ENCODE results near the gene ATOH8.

The ATOH8 gene

DNA sequence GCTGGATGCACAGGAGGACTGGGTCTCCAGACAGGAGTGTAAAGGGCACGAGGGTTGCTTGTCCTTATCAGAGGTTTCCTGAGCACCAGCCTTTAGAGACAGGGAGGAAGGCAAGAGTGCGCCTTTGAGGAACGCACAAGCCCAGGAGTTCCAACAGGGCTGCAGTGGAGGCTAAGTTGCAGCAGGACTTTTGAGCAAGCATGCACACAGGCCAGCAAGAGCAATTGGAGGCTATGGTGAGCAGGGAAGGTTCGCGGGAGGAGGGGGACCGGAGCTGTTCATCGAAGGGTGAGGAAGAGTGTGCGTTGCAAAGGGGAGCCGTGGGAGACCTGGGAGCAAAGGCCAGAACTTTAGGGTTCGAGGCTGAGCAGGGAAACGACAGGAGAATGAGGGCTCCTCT is 2.2 kb upstream of the ATOH8 start:
- in situ Hi-C loops (cut with MboI; ENCODE audit: low sequenced_read_pairs), result no loop called here

DNA sequence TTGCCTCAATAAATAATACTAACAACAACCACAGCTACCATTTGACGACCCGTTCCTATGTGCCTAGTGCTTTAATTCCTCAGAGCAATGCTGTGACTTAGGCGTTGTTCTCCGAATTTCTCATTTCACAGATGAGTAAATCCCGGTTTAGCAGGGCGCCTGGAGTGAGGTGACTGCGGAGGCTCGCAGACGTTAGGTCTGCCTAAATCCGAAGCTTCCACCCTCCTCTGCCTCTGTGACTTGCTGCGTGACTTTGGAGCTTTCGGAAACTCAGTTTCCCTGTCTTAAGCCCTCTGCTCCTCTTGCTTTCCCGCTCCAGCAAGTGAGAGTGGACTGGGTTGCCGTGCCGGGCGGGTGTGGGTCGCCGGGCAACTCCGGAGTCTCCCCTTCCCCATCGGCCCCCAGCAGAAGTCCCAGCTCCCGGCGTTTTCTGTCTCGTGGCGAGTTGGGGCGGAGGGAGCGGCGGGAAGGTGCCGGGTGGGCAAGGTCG is 711 bp upstream of the ATOH8 start:
- in situ Hi-C loops (cut with MboI; ENCODE audit: low sequenced_read_pairs), result no loop called here

- in situ Hi-C loops (cut with MboI; ENCODE audit: low sequenced_read_pairs), result no loop called here
Measured at GRCh38 chr2:85754313-85755095, 713 bp downstream of the ATOH8 start.

DNA sequence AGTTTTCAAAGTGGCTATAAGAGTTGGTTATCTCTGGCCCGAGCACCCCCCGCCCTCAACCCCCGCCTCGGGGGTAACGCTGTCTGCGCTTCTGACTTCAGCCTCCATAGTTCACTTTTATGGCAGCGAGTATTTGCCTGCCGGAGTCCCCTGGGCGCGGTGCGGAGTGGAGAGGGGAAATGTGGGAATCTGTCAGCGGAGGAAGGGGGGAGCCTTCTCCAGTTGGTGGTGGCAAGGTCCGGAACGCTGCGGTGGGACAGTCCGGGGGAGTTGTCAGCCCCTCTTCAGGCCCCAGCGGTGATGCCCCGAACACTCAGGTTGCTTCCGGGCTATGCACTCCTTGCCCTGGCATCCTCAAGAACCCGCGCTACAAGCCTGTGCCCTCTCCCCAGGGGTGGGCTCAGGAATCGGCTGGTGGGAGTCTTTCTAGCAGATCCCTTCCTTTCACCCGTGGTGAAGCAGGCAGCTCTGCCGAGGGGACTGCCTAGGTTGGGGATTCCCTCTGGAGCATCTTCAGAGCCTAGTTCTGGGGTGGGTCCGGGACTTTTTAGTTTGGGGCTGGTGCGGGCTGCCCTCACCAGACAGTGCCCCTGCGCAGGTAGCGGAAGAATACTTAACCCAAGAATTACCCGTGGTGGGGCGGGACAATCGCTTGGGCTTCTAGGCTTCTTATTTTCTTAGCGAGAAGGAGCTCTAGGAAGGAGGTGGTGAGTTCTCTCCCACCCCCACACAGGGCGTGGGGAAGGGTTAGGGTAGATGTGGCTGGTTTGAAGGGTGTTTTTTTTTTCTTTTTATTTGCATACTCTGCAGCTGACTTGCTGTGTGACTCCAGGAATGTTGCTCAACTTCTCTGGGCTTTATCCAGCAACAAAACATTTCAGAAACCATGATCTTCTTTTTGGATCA is 1.6 kb downstream of the ATOH8 start:
- in situ Hi-C loops (cut with MboI; ENCODE audit: low sequenced_read_pairs), result no loop called here

DNA sequence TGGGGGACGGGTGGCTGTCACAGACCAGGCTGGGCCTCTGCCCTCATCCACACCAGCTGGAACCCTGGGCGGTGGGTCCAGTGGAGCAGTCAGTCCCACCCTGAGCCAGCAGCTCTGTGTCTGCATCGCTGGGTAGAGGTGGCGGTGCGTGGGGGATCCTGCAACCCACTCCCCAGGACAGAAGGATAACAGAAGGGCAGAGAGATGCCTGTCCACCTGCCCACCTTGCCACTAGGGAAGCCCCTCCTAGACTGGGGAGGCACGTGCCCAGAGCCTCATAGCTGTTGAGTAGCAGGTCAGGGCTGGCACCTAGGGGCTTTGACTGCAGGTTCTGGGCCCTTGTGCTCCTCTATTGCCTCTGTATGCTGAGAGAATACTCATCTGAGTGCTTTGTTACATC is 2.4 kb downstream of the ATOH8 start:
- in situ Hi-C loops (cut with MboI; ENCODE audit: low sequenced_read_pairs), result no loop called here

DNA sequence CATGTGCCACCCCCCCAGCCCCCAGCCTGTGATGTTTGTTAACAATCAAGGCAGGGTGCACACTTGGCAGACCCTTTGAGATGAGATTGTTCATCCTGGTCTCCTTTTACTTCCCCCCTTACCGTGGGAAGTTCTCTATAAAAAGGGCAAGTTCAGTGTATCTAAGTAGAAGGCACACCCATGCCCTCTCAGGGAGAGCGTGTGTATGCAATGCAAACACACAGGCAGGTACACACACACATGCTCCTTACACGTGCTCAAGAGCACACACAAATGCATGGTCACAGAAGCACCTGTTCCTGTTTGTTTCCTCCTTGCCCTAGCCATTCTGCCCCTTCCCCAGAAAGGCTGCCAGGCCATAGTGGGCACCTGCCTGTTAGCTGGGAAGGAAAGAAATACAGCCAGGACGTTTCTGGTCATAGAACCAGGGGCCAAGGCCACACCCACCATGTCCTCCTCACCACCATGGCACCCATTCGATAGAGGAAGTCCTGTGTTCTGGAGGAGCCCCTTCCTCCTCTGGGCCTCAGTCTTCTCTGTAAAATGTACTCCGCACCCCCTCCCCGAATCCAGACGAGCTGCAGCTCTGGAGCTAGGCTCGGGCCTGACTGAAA is 3.1 kb downstream of the ATOH8 start:
- in situ Hi-C loops (cut with MboI; ENCODE audit: low sequenced_read_pairs), result no loop called here

DNA sequence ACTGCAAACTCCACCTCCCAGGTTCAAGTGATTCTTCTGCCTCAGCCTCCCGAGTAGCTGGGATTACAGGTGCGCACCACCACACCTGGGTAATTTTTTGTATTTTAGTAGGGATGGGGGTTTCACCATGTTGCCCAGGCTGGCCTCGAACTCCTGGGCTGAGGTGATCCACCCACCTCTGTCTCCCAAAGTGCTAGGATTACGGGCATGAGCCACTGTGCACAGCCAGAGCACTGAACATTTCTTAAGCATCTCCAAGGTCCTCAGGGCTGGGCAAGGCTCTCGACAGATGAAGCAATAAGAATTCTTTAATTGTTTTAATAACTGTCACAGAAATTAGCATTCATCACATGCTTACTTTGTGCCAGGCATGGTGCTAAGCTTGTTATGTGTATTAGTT is 4.1 kb downstream of the ATOH8 start:
- in situ Hi-C loops (cut with MboI; ENCODE audit: low sequenced_read_pairs), result no loop called here

- in situ Hi-C loops (cut with MboI; ENCODE audit: low sequenced_read_pairs), result no loop called here
Measured at GRCh38 chr2:85758361-85759256, 4.8 kb downstream of the ATOH8 start.

GRCh38 chr2:85759257-85759613 is 5.4 kb downstream of the ATOH8 start:
- in situ Hi-C loops (cut with MboI; ENCODE audit: low sequenced_read_pairs), result no loop called here

- in situ Hi-C loops (cut with MboI; ENCODE audit: low sequenced_read_pairs), result no loop called here
Measured at GRCh38 chr2:85760371-85760770, 6.6 kb downstream of the ATOH8 start.

GRCh38 chr2:85760872-85761271 is 7.1 kb downstream of the ATOH8 start:
- in situ Hi-C loops (cut with MboI; ENCODE audit: low sequenced_read_pairs), result no loop called here

DNA sequence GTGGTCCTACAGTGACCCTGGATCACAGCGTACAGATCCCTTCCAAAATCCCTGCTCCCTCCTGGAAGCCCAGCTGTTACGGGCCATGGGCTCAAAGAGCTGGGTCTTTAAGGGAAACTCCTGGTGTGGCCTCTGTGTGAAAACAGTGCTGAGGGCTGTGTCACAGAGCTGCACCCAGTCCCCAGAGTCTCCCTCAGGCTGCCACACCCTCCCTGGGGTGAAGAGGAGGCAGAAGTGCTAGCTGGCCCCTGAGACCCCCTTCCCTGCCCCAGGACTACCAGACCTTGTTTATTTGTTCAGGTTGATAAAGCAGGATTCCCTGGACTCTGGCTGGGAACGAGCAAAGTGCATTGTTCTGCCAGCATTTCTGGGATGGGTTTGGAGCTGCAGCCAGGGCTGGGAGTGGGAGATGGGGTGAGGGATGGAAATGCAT is 7.7 kb downstream of the ATOH8 start:
- in situ Hi-C loops (cut with MboI; ENCODE audit: low sequenced_read_pairs), result no loop called here

GRCh38 chr2:85761946-85762345 is 8.2 kb downstream of the ATOH8 start:
- in situ Hi-C loops (cut with MboI; ENCODE audit: low sequenced_read_pairs), result no loop called here

DNA sequence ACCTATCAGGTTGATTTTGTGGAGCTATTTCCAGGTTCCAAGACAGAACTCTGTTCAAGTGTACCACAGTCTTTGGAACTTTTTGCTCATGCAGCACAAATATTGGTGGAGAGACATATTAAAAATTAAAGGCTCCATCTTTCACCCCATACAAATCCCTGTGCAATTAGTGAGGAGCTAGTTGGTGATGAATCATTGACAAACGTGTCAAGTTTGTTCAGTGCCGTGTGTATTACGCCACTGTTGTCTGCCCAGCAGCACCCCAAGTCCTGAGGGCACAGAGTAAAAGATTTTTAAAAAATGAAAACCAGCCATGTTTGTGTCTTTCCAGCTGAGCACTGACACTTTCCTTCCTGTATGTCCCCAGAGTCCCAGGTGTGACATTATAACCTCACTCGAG is 9.3 kb downstream of the ATOH8 start:
- in situ Hi-C loops (cut with MboI; ENCODE audit: low sequenced_read_pairs), result no loop called here

GRCh38 chr2:85763831-85764230 is 10.0 kb downstream of the ATOH8 start:
- in situ Hi-C loops (cut with MboI; ENCODE audit: low sequenced_read_pairs), result no loop called here

DNA sequence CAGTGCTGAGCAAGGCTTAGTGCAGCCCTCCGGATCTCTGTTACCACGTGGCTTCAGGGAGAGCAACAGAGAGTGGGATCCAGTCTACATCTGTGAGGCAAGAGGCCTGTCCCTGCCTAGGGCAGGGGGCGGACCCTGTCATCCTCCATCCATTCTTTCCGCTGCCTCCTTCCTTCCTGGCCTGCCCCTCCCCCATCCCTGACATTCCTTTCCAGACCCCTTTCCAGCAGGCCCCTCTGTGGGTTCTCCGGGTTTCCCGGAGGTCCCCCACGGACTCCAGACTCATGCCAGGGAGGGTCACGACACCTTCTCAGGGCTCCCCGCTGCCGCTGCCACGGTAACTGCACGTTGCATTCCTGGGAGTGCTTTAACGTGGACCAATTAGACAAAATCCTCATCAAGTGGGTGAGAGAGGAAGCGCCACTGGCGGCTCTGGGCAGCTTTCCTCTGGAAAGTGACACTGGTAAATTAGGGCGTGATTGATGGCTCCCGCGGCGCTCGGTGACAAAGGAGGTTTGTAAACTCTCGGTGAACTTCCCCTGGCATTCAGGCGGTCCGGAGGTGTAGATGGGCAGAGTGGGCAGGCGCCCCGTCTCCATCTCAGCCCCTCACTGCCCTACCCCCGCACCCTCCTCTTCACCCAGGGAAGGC is 11.4 kb downstream of the ATOH8 start:
- in situ Hi-C loops (cut with MboI; ENCODE audit: low sequenced_read_pairs), result no loop called here

- in situ Hi-C loops (cut with MboI; ENCODE audit: low sequenced_read_pairs), result no loop called here
Measured at GRCh38 chr2:85766229-85766628, 12.4 kb downstream of the ATOH8 start.

- in situ Hi-C loops (cut with MboI; ENCODE audit: low sequenced_read_pairs), result no loop called here
Measured at GRCh38 chr2:85767803-85768665, 14.2 kb downstream of the ATOH8 start.

GRCh38 chr2:85768713-85769112 is 14.9 kb downstream of the ATOH8 start:
- in situ Hi-C loops (cut with MboI; ENCODE audit: low sequenced_read_pairs), result no loop called here

Measured in HL-60/S4 treated with phorbol 12-myristate 13-acetate at 8.2 ng/mL for 4 days and 3 days (cell line).